ENCODE data around the gene C15orf61.

C15orf61 gene

DNA sequence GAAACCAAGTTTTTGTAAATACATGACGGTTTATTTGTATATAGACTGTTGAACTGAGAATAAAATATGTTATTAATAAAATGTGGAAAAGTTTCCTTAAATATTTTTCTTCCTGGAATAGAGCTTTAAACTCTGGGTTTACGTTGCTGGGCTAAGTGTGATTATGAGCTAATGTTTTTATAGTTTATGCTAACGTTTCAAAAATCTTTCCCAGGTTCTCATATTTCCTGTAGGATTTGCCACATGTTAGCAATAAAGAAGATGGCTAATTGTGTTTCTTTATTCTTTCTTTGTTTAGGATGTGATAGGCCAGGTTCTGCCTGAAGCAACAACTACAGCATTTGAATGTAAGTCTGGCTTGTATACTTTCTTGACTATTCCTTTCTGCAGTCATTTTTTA, 28.8 kb downstream of the C15orf61 start:
- Mint-ChIP-seq H3K27ac (no peak overlapping the region), H3K36me3 (peaks cover 17% of the 10 kb centered on the region), H3K4me3 (no peak overlapping the region), H3K27me3 (no peaks in the 10 kb centered on the region), H3K4me1 (peaks cover 16% of the 10 kb centered on the region), H3K9me3 (no peaks in the 10 kb centered on the region)
- no peak for DNase-seq (ENCODE audit: low spot score in 2 of 2)
- ATAC-seq (ENCODE audit: low read depth): no peak

DNA sequence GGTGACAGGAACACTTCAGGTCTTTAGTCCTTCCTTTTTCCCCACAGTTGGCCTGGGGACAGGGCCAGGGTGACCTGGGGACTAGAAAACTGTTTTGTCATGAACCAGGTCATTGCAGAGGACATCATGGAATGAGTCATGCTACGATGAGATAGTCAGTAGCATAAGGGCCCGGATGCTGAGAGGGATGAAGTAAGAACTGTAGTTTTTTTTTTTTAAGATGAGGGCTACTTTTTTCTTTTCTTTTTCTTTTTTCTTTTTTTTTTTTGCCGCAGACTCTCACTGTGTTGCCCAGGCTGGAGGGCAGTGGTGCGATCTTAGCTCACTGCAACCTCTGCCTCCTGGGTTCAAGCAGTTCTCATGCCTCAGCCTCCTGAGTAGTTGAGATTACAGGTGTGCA, 29.6 kb downstream of the C15orf61 start:
- DNase-seq (ENCODE audit: low spot score in 2 of 2) (no peak), ATAC-seq (ENCODE audit: low read depth) (no peak)
- Mint-ChIP-seq H3K4me3 (no peak overlapping the region), H3K4me1 (peaks cover 15% of the 10 kb centered on the region), H3K27me3 (no peaks in the 10 kb centered on the region), H3K27ac (no peak overlapping the region), H3K36me3 (peaks cover 22% of the 10 kb centered on the region), H3K9me3 (no peaks in the 10 kb centered on the region)

DNA sequence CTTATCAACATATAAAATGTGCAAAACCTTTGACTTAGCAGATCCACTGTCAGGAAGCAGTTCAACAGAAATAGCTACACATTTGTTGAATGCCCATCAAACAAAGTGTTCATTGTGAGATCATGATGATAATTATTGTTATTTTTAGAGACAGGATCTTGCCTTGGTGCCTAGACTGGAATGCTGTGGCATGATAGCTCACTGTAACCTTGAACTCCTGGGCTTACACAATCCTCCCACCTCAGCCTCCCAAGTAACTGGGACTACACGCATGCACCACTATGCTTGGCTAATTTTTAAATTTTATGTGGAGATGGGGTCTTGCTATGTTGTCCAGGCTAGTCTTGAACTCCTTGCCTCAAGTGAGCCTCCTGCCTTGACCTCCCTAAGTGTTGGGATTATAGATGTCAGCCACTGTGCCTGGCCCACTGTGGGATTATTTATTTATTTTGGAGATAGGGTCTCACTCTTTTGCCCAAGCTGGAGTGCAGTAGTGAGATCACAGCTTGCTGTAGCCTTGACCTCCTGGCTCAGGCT, 30.3 kb downstream of the C15orf61 start:
- no peak overlapping the region for H3K4me3 Mint-ChIP-seq
- H3K27me3 Mint-ChIP-seq: no peaks in the 10 kb centered on the region
- no peaks in the 10 kb centered on the region for H3K9me3 Mint-ChIP-seq
- H3K36me3 Mint-ChIP-seq: peaks cover 24% of the 10 kb centered on the region
- DNase-seq (ENCODE audit: low spot score in 2 of 2): no peak
- H3K27ac Mint-ChIP-seq: no peak overlapping the region
- no peak for ATAC-seq (ENCODE audit: low read depth)
- peaks cover 15% of the 10 kb centered on the region for H3K4me1 Mint-ChIP-seq

DNA sequence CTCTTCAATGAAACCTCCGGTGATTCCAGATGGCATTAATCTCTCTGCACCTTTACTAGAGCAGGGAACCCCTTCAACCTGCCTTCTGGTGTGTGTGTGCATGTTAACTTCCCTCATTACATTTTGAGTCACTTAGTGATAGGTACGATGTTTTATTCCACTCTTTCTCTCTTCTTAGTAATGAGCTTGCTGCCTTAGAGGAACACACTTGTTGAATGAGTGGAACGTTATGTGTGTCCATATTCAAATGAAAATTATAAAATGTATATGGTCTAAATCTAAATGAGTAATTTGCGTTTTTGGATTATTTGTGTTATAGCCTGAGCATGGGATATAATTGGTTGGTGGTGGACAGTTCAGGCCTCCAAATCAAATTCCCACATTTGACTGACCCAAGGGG, 33.6 kb downstream of the C15orf61 start:
- Mint-ChIP-seq H3K27ac (no peak overlapping the region), H3K9me3 (no peaks in the 10 kb centered on the region), H3K4me1 (peaks cover 6% of the 10 kb centered on the region), H3K27me3 (no peaks in the 10 kb centered on the region), H3K4me3 (no peak overlapping the region), H3K36me3 (peaks cover 38% of the 10 kb centered on the region)
- DNase-seq (ENCODE audit: low spot score in 2 of 2): no peak
- ATAC-seq (ENCODE audit: low read depth): no peak

DNA sequence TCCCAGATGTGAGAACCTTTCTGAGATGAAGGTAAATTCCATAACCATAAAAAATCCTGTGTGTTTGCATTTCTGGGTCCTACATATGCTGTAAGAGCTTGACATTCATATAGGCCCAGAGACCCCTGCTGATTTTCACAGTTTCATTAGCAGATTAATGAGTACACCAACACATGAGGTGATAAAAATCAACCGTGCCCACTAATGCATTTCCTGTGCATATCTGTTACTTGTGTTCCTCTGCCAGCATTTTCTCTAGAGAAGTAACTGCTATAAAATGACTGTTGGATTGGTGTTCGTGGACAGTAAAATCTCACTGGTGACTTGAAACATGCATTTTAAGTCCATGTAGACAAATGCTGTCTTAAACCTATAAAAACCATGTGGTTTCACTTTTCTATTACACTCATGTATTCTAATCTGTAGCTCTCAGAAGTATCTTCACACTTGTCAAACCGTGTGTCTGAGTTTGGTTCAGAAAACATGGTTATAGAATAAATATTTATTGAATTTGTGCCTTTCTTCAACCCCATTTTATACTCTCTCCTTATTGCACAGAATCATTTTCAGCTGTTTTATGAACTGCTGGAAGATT, 36.1 kb downstream of the C15orf61 start:
- Mint-ChIP-seq H3K36me3 (peaks cover 37% of the 10 kb centered on the region), H3K9me3 (no peaks in the 10 kb centered on the region), H3K27ac (no peak overlapping the region), H3K4me1 (peaks cover 6% of the 10 kb centered on the region), H3K27me3 (no peaks in the 10 kb centered on the region), H3K4me3 (no peak overlapping the region)
- no peak for DNase-seq (ENCODE audit: low spot score in 2 of 2)
- ATAC-seq (ENCODE audit: low read depth): no peak

DNA sequence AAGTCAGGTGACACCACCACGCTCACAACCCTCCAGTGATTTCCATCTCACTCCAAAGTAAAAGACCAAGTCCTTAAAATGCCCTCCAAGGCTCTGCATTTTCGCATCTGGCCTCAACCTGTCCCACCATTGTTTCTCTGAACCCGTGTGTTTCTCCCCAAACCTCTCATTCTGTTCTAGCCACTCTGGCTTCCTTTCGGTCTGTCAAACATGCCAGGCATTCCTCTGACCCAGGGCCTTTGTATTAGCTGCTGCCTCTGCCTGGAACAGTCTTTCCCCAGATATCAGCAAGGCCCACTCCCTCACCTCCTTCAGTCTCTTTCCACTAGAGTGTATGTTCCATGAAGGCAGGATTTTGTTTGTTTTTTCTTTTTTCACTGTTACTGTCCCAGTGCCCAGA, 37.6 kb downstream of the C15orf61 start:
- Mint-ChIP-seq H3K4me3 (no peak overlapping the region), H3K4me1 (peaks cover 9% of the 10 kb centered on the region), H3K27me3 (no peaks in the 10 kb centered on the region), H3K9me3 (no peaks in the 10 kb centered on the region), H3K36me3 (peaks cover 40% of the 10 kb centered on the region), H3K27ac (peak overlapping the region; percentile 4)
- no peak for ATAC-seq (ENCODE audit: low read depth)
- no peak for DNase-seq (ENCODE audit: low spot score in 2 of 2)

DNA sequence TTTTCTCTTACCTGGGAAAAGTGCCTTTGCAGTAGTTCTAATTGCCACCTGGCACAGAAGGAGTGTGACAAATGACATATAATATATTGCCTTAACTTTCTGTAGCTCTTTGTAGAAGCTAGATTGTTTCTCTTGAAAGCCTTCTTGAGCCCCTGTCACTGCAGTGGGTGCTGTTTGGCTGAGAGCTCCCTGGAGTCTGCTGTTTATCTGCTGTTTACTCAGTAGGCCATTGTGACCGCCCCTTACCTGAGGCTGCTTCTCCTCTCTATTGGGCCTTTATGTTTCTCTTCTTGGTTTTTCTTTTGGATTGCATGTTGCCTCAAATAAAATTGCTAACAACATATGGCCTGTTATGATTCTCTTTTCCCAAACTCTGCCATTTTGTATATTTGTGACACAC, 38.2 kb downstream of the C15orf61 start:
- DNase-seq (ENCODE audit: low spot score in 2 of 2) (no peak), ATAC-seq (ENCODE audit: low read depth) (no peak)
- Mint-ChIP-seq H3K4me1 (peaks cover 11% of the 10 kb centered on the region), H3K9me3 (no peaks in the 10 kb centered on the region), H3K4me3 (no peak overlapping the region), H3K27me3 (no peaks in the 10 kb centered on the region), H3K36me3 (peaks cover 45% of the 10 kb centered on the region), H3K27ac (no peak overlapping the region)

DNA sequence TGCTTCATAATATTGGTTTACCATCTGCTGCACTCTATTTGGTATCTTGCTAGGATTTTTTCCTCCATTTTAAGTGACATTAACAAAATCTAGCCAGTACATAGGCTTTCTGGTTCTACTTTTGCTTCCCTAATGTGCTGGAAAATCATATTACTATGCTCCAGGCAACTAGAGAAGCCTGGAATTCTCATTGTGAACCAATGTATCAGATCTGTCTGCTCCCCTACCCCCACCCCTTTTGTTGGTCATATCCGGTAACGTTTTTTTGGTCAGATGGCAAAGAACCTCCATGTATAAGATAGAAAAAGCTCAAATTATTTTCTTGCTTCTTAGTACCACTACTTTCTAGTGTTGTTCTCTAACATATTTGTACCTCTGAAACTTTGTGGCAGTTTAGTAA, 38.6 kb downstream of the C15orf61 start:
- no peak overlapping the region for H3K27ac Mint-ChIP-seq
- H3K9me3 Mint-ChIP-seq: no peaks in the 10 kb centered on the region
- ATAC-seq (ENCODE audit: low read depth): no peak
- H3K27me3 Mint-ChIP-seq: no peaks in the 10 kb centered on the region
- peaks cover 15% of the 10 kb centered on the region for H3K4me1 Mint-ChIP-seq
- peaks cover 46% of the 10 kb centered on the region for H3K36me3 Mint-ChIP-seq
- no peak for DNase-seq (ENCODE audit: low spot score in 2 of 2)
- H3K4me3 Mint-ChIP-seq: no peak overlapping the region

DNA sequence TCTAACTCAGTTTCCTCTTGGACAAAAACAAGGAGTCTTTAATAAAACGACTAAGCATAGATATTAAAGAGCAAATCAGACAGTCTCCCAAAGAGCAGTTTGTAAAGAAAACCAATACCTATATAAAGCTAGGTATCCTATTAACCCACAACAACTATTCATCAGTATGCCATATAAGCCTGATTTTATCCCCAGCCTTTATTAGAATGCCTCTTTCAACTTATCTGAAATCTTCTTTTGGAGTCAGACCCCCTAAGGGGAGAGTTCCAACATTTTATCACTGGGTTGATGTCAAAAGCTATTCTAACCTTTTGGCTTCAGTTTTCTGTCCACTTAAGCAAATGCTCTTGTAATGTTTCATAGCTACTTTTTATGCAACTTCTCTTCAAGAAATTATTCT, 39.4 kb downstream of the C15orf61 start:
- Mint-ChIP-seq H3K27ac (no peak overlapping the region), H3K36me3 (peaks cover 42% of the 10 kb centered on the region), H3K4me1 (peaks cover 15% of the 10 kb centered on the region), H3K9me3 (no peaks in the 10 kb centered on the region), H3K4me3 (no peak overlapping the region), H3K27me3 (no peaks in the 10 kb centered on the region)
- ATAC-seq (ENCODE audit: low read depth): no peak
- no peak for DNase-seq (ENCODE audit: low spot score in 2 of 2)

DNA sequence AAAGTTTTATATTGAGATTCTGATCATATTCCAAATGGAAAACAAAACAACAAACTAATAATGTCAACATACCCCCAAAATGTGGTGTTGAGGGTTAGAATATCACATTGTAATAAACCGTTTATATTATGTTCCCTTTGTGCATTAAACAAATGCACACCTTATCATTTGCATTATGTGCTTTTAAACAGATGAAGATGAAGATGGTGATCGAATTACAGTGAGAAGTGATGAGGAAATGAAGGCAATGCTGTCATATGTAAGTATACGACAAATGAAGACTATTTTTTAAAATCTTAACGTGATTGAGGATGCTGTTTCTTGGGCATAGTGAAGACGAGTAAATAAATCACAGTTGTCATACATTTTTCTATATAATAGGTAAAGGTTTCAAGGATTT, 42.2 kb downstream of the C15orf61 start:
- Mint-ChIP-seq H3K4me3 (no peak overlapping the region), H3K36me3 (peaks cover 38% of the 10 kb centered on the region), H3K27ac (no peak overlapping the region), H3K27me3 (no peaks in the 10 kb centered on the region), H3K4me1 (peaks cover 15% of the 10 kb centered on the region), H3K9me3 (no peaks in the 10 kb centered on the region)
- no peak for DNase-seq (ENCODE audit: low spot score in 2 of 2)
- ATAC-seq (ENCODE audit: low read depth): no peak

DNA sequence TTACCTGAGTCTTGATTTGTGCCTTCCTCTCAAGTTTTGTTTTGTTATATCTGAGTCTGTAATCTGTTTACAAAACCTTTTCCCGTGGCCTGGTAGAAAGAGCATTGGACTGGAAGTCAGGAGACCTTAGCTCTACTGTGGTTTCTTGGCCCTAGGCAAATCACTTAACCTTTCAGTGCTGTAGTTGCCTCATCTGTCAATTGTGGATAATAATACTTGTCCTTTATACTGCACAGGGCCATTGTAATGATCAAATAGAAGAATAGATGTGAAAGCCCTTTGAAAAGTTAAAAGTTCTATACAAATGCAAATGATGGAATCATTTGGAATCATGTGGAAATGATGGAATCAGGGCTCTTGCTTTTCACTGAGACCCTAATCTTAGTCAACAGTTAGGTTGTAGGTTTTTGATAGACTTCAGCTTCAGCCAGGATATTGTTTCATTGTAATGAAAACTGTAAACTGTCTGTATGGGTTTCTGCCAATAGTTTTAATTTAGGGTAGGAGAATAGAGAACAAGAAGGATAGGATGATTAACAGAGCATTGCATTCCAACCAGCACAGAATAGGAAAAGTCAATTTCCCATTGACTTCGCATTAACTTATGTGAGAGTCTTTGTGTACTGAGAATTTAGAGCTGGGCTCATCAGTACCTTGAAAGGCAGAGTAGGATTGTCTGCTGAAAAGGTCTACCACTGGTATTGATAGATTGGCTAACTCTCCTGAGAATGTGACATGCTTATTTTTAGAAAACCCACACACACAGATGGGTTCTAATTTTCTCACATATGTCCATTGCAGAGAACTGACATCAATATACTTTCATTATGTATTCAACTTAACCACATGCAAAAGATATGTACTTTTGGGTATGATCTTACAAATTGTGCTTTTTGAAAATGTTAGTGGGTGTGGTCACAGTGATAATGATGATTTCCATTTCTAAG, 43.4 kb downstream of the C15orf61 start:
- DNase-seq (ENCODE audit: low spot score in 2 of 2): no peak
- H3K27ac Mint-ChIP-seq: no peak overlapping the region
- peak; percentile 35 for ATAC-seq (ENCODE audit: low read depth)
- H3K9me3 Mint-ChIP-seq: no peaks in the 10 kb centered on the region
- no peaks in the 10 kb centered on the region for H3K27me3 Mint-ChIP-seq
- H3K36me3 Mint-ChIP-seq: peaks cover 31% of the 10 kb centered on the region
- H3K4me1 Mint-ChIP-seq: peaks cover 11% of the 10 kb centered on the region
- no peak overlapping the region for H3K4me3 Mint-ChIP-seq

DNA sequence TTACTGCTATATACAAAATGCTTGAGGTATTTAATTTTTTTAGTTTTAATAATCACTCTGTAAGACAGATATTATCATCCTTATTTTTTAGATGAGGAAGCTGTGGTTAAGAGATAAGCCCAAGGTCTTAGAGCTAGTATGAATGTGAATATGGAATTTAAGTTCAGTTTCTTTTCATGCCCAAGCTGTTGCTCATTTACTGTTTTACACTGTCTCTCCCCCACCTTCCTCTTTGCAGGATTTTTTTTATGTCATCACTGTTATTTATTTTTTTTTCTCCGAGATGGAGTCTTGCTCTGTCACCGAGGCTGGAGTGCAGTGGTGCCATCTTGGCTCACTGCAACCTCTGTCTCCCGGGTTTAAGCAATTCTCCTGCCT, 44.0 kb downstream of the C15orf61 start:
- no peak for DNase-seq (ENCODE audit: low spot score in 2 of 2)
- no peak for ATAC-seq (ENCODE audit: low read depth)
- H3K27ac Mint-ChIP-seq: no peak overlapping the region
- no peak overlapping the region for H3K4me3 Mint-ChIP-seq
- H3K36me3 Mint-ChIP-seq: peaks cover 26% of the 10 kb centered on the region
- H3K4me1 Mint-ChIP-seq: peaks cover 11% of the 10 kb centered on the region
- no peaks in the 10 kb centered on the region for H3K27me3 Mint-ChIP-seq
- H3K9me3 Mint-ChIP-seq: no peaks in the 10 kb centered on the region

DNA sequence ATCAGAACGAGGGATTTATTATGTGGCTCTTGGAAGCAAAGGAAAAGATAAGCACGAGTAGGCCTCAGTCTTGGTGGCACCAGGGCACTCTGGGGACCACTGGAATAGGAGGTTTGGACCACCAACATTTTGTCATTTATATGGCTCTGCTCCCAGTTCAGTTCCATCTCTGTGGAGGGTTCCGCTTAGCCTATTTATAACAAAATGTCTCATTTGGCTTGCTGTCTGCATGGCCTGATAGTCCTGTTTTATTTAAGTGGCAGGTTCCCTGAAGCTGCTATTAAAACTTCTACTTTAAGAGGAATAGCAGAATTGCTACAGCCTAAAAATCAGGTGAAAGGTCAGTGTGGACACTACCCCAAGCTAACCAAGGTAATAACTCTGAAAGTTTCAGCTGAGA, 48.7 kb downstream of the C15orf61 start:
- peaks cover 3% of the 10 kb centered on the region for H3K4me1 Mint-ChIP-seq
- H3K9me3 Mint-ChIP-seq: no peaks in the 10 kb centered on the region
- DNase-seq (ENCODE audit: low spot score in 2 of 2) (no peak), ATAC-seq (ENCODE audit: low read depth) (no peak)
- no peak overlapping the region for H3K27ac Mint-ChIP-seq
- peaks cover 24% of the 10 kb centered on the region for H3K36me3 Mint-ChIP-seq
- no peak overlapping the region for H3K4me3 Mint-ChIP-seq
- H3K27me3 Mint-ChIP-seq: no peaks in the 10 kb centered on the region

DNA sequence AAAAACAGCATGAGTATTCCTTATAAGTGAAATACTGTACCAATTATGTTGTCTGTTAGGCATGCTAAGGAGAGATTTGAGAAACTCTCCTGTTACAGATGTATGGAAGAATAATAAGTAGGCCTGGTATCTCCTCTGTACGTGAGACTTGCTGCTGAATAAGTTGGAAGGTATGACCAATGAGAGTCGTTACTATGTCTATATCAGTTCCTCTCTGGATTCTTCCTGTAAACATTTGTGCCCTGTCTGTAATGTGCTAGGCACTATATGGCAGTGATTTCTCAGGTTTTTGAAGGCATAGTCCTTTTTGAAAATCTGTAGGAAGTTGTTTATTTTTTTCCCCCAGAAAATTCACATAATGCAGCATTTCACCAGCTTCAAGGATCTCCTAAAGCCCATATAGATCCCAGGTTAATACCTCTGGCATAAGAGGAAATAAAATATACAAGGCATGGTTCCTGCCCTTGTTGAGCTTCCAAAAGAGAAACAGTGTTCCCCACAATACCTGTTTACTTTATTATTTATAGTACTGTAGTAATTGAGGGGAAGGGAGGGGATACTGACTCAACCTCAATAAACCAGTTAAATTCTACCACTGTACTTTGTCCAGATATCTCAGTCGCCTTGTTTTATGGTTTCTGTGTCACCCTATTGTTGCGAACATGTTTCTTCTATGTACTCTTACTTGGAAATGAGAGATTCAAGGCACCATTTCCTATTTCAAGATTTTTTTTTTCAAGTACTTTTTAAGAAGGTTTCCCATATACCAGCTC, 50.1 kb downstream of the C15orf61 start:
- Mint-ChIP-seq H3K36me3 (peaks cover 25% of the 10 kb centered on the region), H3K27me3 (no peaks in the 10 kb centered on the region), H3K9me3 (no peaks in the 10 kb centered on the region), H3K4me1 (peaks cover 4% of the 10 kb centered on the region), H3K27ac (no peak overlapping the region), H3K4me3 (no peak overlapping the region)
- ATAC-seq (ENCODE audit: low read depth): no peak
- DNase-seq (ENCODE audit: low spot score in 2 of 2): no peak
